CD4-positive, alpha-beta T cell treated with Interleukin-15 for 4 hours (primary cell): ENCODE results near the gene MCOLN2.
A peak's percentile ranks its signal among the peaks of the same experiment; 100 is the strongest.
"Not testable (repeated sequence)": the region's sequence is repeated elsewhere in the genome, so short reads cannot be mapped to it uniquely, and the experiment has no call there.

ENCODE experiments used
- DNase-seq: peaks from one replicate; pipeline ENCODE4 v3.0.0-alpha.2; 2020; ENCODE audit warnings: low spot score

The MCOLN2 gene

DNA sequence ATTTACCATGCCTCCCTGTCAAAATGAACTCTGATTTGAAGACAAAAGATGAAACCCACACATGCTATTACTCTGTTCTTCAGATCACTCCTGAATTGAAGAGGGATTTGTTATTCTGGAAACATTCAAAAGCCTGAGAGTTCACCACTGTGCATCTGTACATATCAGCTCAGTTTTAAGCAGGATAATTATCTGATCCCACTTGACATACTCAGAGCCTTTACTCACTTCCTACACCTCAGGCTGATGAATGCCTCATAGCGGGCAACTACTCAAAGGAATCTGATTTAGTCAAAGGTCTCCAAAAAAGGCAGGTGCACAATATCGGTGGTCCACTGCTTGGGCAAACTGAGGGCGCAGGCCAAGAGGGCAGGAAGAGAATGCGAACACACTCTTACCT is 56.4 kb downstream of the MCOLN2 start:
- no peak for DNase-seq

DNA sequence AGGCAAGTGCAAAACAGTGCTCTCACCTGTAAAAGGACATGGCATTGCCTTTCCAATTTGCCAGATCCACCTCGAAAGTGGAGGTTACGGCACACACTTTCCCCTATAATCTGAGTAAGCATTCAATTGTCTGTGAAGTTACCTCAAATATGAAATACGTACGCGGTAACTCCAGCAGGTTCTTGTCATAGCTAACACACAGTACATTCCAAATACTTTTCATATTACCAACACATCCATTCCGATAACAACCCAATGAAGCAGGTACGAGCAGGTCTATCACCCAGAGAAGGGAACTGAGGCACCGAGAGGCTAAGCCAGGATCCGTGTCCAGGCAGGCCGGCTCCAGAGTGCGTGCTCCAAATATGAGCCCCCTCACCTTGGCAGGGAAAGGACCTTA is 57.2 kb downstream of the MCOLN2 start:
- no peak for DNase-seq

GRCh38 chr1:84939151-84939550 is 57.8 kb downstream of the MCOLN2 start:
- no peak for DNase-seq

DNA sequence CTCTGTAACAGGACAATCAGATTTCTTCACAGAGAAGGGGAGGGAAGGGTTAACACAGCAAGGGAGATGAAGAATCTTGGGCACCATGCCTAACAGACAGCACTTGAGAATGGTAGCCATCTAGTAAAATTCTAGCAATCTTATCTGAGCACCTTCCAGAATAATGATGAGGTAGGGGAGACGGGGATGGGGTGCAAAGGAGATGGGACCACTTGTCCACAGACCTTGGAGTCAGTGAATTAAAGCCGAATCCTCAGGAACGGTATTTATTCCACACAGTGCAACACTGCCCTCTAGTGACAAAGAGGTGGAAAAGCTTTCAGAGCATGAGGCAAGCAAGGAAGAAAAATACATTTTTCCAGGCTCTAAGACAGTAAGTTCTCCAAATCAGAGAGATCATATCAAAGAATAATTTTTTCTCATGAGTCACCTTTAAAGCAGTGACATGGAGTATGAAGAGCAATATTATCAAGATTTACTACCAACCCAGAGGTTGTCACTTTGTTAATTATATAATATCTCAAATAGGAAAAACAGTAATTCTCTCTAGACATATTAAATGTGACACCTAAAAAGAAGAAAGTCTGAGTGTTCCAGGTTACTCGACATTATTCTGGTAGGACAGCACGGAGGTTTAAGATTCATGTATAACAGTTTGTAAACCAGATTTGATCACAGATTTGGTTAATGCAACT is 60.6 kb downstream of the MCOLN2 start:
- peak; percentile 62 for DNase-seq

GRCh38 chr1:84933011-84933611 is 63.8 kb downstream of the MCOLN2 start:
- no peak for DNase-seq

DNA sequence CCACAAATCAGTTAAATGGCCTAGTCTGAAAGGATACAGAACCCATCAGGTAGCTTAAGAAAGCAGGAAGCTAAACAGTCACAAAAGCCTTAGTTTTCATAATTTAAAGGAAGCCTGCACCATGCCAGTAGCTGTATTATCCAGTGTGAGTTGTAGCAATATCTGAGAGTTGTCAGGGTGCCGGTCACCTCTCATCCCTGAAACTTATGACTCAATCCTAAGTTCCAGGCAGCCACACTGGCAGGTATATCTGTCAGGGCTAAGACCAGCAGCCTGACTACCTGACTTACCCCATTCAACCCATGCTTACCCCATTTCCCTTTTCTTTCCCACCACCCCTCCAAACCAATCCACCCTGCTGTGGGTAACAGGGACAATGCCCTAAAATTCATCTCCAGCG is 66.1 kb downstream of the MCOLN2 start:
- no peak for DNase-seq

DNA sequence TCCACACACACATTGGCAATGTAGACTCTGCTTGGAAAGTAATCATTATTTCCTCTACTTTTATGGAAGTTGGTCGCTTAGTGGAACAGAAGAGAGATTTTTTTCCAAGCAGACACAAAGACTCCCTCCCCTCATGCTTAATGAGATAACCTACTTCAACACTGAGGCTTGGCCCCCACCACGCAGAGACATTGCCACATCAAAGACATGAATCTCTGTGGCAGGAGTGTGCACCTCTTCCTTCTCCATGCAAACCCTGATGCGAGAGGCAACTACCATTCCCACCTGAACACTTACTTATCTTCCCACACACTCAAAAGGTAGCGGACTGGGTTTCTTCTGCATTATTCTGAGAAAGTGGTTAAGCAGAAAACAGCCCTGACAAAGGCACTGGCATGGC is 66.6 kb downstream of the MCOLN2 start:
- DNase-seq = no peak

DNA sequence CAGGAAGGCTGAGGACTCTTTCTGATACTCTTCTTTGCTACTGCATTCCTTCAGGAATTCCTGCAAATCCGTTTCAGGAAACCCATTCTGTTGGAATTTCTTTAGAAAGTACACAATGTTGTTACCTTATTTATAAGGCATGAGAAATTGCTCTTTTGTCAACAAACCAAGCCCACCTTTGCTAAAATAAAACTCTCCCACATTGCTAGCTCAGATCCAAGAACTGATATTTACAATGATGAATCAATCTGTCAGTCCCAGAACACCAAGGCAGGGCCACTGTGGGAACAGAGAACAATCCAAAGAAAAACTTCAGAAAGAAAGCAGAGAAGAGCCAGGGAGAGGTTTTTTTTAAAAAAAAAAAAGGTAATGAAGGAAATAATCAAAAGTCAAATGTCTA is 67.3 kb downstream of the MCOLN2 start:
- no peak for DNase-seq

DNA sequence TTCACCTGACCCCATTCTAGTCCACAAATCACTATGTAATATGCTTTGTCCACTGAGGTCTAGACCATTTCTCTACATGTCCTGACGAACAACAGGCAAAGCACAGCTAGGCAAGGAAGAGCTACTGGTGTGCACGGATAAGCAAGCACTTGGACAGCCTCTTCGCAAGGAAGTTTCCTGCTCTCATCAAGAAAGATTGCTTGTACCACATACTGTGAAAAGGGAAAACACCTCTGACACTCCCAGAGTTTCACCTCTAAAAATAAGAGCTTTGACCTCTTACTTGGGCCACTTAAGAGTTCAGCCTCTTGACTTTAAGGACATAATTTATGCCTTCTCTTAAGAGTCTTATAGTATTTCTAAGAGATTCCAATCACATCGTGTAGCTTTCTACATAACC is 67.9 kb downstream of the MCOLN2 start:
- no peak for DNase-seq

- DNase-seq = no peak
Measured at GRCh38 chr1:84923317-84923716, 73.6 kb downstream of the MCOLN2 start.

DNA sequence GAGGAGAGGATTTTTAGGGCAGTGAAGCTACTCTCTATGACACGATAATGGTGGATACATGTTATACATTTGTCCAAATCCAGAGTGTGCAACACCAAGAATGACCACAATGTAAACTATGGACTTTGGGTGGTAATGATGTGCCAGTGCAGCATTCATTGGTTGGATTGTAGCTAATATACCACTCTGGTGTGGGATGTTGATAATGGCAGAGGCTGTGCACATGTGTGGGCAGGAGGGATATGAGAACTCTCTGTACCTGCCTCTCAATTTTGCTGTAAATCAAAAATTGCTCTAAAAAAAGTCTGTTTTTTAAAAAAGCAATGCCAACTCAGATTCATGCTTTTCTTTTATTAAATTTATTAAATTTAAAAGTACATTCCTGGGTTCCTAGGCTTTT is 76.8 kb downstream of the MCOLN2 start:
- no peak for DNase-seq

- no peak for DNase-seq
Measured at GRCh38 chr1:84919461-84919970, 77.4 kb downstream of the MCOLN2 start.

DNA sequence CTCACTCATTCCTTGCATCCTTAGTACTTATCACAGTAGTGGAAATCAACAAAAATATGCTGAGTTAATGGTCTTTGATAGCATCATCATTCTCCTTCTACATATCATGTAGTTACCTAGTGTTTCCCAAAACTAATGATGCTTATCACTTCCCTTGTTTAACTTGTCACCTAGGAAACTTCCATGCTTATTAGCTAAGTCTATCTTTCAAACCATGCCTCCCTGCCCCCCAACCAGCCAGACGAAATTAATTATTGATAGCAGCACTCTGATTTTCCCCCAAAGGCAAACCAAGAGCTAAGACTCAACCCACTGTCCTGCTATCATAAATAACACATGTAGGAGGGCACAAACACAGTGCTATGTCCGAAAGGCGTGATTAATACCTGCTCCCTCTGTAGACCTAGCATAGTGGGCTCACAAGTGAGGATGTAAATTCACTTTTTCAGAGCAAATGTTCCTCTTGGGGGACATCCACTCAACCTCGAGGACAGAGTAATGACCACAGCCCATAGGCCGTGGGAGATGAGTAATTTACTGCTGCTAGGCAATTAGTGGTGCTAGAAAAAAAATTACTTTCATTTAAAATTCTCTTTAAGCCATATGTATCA is 78.1 kb downstream of the MCOLN2 start:
- no peak for DNase-seq

- DNase-seq = no peak
Measured at GRCh38 chr1:84916897-84917296, 80.0 kb downstream of the MCOLN2 start.

GRCh38 chr1:84913555-84913892 is 83.4 kb downstream of the MCOLN2 start:
- no peak for DNase-seq

DNA sequence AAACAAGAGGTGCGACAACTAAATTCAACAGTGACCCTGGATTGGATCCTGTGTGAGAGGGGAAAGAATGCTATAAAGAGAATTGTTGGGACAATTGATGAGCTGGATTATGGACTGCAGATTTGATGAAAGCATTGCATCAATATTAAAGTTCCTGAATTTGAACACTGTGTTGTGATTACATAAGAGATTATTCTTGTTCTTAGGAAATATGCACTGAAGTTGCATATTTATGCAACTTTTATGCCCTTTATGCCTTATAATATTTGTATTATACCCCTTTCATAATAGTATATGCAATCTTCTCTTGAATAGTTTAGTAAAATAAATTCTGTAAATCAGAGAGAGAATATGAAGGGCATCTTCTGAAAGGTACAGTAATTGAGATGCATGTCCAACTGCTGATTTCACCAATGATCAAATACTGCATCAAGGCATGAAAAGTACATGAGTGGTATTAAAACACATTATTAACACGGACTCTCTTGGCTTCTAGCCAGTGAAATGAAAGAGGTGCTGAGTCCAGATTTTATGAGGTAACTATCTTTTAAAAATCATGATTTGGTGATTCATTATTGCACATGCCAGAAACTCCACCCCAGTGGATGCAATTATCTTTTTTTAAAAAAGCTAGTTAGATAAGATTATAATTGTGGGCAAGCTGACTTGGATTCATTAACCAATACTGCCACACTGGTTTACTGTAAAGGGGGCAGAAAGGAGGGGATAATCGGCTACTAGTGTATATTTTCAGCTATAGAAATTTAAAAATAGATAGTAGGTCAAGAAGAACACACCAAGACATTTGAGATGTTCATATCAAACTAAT is 84.0 kb downstream of the MCOLN2 start:
- DNase-seq = no peak

- DNase-seq = not testable (repeated sequence)
Measured at GRCh38 chr1:84908746-84909464, 88.0 kb downstream of the MCOLN2 start.

- no peak for DNase-seq
Measured at GRCh38 chr1:84907095-84907827, 89.7 kb downstream of the MCOLN2 start.

- DNase-seq = not testable (repeated sequence)
Measured at GRCh38 chr1:84902727-84903126, 94.2 kb downstream of the MCOLN2 start.

DNA sequence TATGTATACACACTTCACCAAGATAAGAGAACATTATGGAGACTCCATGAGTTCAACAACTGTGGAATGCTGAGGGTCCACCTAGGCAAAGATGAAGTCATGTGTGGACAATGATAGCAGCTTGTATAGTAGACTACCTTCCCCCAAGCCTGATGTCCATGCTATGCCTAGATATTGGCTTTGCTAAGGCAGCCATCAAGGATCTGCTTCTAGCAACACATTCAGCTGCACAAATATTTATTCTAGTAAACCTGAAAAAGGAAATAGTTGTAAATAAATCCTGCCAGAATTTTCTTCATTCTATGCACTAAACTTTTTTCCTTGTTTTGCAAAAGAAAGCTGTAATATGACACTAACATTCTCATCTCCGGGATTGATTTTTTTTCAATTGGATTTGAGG is 96.9 kb downstream of the MCOLN2 start:
- no peak for DNase-seq

DNA sequence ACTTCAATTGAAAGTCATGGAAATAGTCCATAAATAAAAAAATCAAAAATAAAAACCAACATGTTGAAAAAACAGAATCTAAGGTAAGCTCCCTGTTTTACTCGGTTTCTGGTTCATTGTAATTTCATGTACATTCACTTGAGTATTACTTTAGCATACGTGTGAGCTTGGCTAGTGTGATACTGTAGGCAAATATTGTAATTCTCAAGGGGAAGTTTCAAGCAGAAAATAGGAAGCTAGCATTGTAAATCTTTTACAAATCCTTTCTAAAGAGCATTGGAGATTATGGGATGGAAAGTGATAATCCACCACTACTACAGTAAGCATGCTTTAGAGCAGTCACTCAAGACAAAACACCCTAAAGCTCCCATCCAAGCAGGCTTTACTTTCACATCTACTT is 100.6 kb downstream of the MCOLN2 start:
- DNase-seq = no peak
